Smooth muscle cell (in vitro differentiated cells): Measurements from ENCODE around the gene DBH. TPM values are rescaled to one million over a fixed set of nuclear protein-coding genes. Genes with fewer than 3 reads are reported as not detected.

Source experiments
- DNase-seq: peaks from one replicate; lab custom pipeline; 2025; ENCODE audit not compliant: unreplicated experiment; lab: John Stamatoyannopoulos, UW
- H2AFZ ChIP-seq: fragments of 200-600 bp; sonication (generic); 2 replicates; pipeline ENCODE4 v1.6.0; 2016; ENCODE audit warnings: antibody characterized with exemption, low read depth, mild to moderate bottlenecking
- H3F3A ChIP-seq: fragments of 200-600 bp; sonication (generic); 2 replicates; pipeline ENCODE4 v1.6.0; 2017; ENCODE audit warnings: antibody characterized with exemption, low read depth
- H3K27ac ChIP-seq: fragments of 200-600 bp; sonication (generic); 2 replicates; pipeline ENCODE4 v1.5.1; 2016; ENCODE audit warnings: low read depth, mild to moderate bottlenecking
- H3K27me3 ChIP-seq: fragments of 200-600 bp; sonication (generic); 2 replicates; pipeline ENCODE4 v1.6.1; 2016; ENCODE audit warnings: low read depth, mild to moderate bottlenecking
- H3K36me3 ChIP-seq: fragments of 200-600 bp; sonication (generic); 2 replicates; pipeline ENCODE4 v1.5.1; 2016; ENCODE audit warnings: low read depth
- H3K4me1 ChIP-seq: fragments of 200-600 bp; sonication (generic); 2 replicates; pipeline ENCODE4 v1.5.1; 2016; ENCODE audit warnings: low read depth
- H3K4me2 ChIP-seq: fragments of 200-600 bp; sonication (generic); 2 replicates; pipeline ENCODE4 v1.6.0; 2016; ENCODE audit warnings: mild to moderate bottlenecking
- H3K4me3 ChIP-seq: fragments of 200-600 bp; sonication (generic); 2 replicates; pipeline ENCODE4 v1.5.1; 2016; ENCODE audit warnings: mild to moderate bottlenecking
- H3K79me2 ChIP-seq: fragments of 200-600 bp; sonication (generic); 2 replicates; pipeline ENCODE4 v1.6.0; 2016; ENCODE audit warnings: low read depth, mild to moderate bottlenecking
- H3K9ac ChIP-seq: fragments of 200-600 bp; sonication (generic); 2 replicates; pipeline ENCODE4 v1.6.0; 2016; ENCODE audit warnings: low read depth
- H3K9me3 ChIP-seq: fragments of 200-600 bp; sonication (generic); replicated peaks from 2 replicates; pipeline ENCODE4 v1.5.1; 2016; ENCODE audit warnings: low read depth
- H4K20me1 ChIP-seq: fragments of 200-600 bp; sonication (generic); 2 replicates; pipeline ENCODE4 v1.6.0; 2016; ENCODE audit warnings: low read depth
- CTCF ChIP-seq: fragments of 200-600 bp; sonication (generic); IDR thresholded peaks from 2 replicates; pipeline ENCODE4 v1.5.1; 2017; ENCODE audit warnings: borderline replicate concordance, mild to moderate bottlenecking, antibody characterized with exemption; ENCODE audit not compliant: insufficient read depth, poor library complexity, severe bottlenecking
- WGBS: methylation state at CpG from one replicate; pipeline ENCODE4 v1.1.7; 2016; ENCODE audit warnings: low lambda C conversion rate; 5-methylcytosine and 5-hydroxymethylcytosine counted together
- polyA plus RNA-seq: library from polyadenylated mRNA; unstranded; fragments of >200 nt; fragmentation: Nextera tagmentation; extraction: Ambion mirVana; gene quantifications from 2 replicates; pipeline ENCODE4 v1.2.1, GENCODE V29; 2016
- total RNA-seq: library from RNA; depleted of rRNA; stranded (reverse); fragments of >200 nt; gene quantifications from 2 replicates; pipeline ENCODE4 v1.2.3, GENCODE V29; 2014

DBH gene
- total and polyA plus RNA-seq, 2 experiments from 2014 or later = 0.22 TPM; not detected in 1

GRCh38 chr9:133661846-133662540 is 25.8 kb downstream of the DBH start:
- WGBS = 94% methylated on average over 26 of the region's 26 CpGs

GRCh38 chr9:133664173-133665050 is 28.2 kb downstream of the DBH start:
- H3K79me2 ChIP-seq = no peaks in the 10 kb centered on the region

More at GRCh38 chr9:133661846-133662540, 25.8 kb downstream of the DBH start:
- TF ChIP-seq CTCF = no peak
- no peaks in the 10 kb centered on the region for H3K9me3 ChIP-seq
- no peak overlapping the region for H3K27ac ChIP-seq
- H3K4me3 ChIP-seq = no peak overlapping the region
- H3K4me2 ChIP-seq = no peak overlapping the region
- no peak overlapping the region for H3K9ac ChIP-seq
- H4K20me1 ChIP-seq = no peaks in the 10 kb centered on the region
- no peak for DNase-seq
- peaks cover 12% of the 10 kb centered on the region for H3K4me1 ChIP-seq
- no peak overlapping the region for H2AFZ ChIP-seq
- no peaks in the 10 kb centered on the region for H3K27me3 ChIP-seq
- H3F3A ChIP-seq = no peaks in the 10 kb centered on the region
- no peaks in the 10 kb centered on the region for H3K79me2 ChIP-seq
- no peaks in the 10 kb centered on the region for H3K36me3 ChIP-seq

GRCh38 chr9:133665096-133665495 is 28.9 kb downstream of the DBH start:
- Histone ChIP-seq H3K4me2 (no peak overlapping the region), H3K79me2 (no peaks in the 10 kb centered on the region), H4K20me1 (no peaks in the 10 kb centered on the region), H3K4me1 (no peaks in the 10 kb centered on the region), H2AFZ (no peak overlapping the region), H3K4me3 (no peak overlapping the region), H3F3A (no peaks in the 10 kb centered on the region), H3K36me3 (no peaks in the 10 kb centered on the region), H3K9me3 (no peaks in the 10 kb centered on the region), H3K27me3 (no peaks in the 10 kb centered on the region), H3K27ac (no peak overlapping the region), H3K9ac (no peak overlapping the region)
- no peak for TF ChIP-seq CTCF
- WGBS = 94% methylated on average over 13 of the region's 13 CpGs
- DNase-seq = no peak

More at GRCh38 chr9:133664173-133665050, 28.2 kb downstream of the DBH start:
- TF ChIP-seq CTCF = no peak
- no peak overlapping the region for H3K9ac ChIP-seq
- no peaks in the 10 kb centered on the region for H3K27me3 ChIP-seq
- H2AFZ ChIP-seq = no peak overlapping the region
- no peaks in the 10 kb centered on the region for H4K20me1 ChIP-seq
- peaks cover under 1% of the 10 kb centered on the region for H3K4me1 ChIP-seq
- no peak overlapping the region for H3K27ac ChIP-seq
- H3K9me3 ChIP-seq = no peaks in the 10 kb centered on the region
- H3K4me2 ChIP-seq = no peak overlapping the region
- H3K4me3 ChIP-seq = no peak overlapping the region
- DNase-seq = no peak
- H3F3A ChIP-seq = no peaks in the 10 kb centered on the region
- 93% methylated on average over 27 of the region's 27 CpGs for WGBS
- H3K36me3 ChIP-seq = no peaks in the 10 kb centered on the region
